Activated T-cell treated with anti-CD3 and anti-CD28 coated beads for 1 hour (primary cell): ENCODE results near the gene ZNF536.
"Not testable (repeated sequence)": the region's sequence is repeated elsewhere in the genome, so short reads cannot be mapped to it uniquely, and the experiment has no call there.

ENCODE experiments used
- DNase-seq: peaks from one replicate; pipeline ENCODE4 v3.0.0-alpha.2; 2020; ENCODE audit warnings: low read depth

Gene ZNF536

DNA sequence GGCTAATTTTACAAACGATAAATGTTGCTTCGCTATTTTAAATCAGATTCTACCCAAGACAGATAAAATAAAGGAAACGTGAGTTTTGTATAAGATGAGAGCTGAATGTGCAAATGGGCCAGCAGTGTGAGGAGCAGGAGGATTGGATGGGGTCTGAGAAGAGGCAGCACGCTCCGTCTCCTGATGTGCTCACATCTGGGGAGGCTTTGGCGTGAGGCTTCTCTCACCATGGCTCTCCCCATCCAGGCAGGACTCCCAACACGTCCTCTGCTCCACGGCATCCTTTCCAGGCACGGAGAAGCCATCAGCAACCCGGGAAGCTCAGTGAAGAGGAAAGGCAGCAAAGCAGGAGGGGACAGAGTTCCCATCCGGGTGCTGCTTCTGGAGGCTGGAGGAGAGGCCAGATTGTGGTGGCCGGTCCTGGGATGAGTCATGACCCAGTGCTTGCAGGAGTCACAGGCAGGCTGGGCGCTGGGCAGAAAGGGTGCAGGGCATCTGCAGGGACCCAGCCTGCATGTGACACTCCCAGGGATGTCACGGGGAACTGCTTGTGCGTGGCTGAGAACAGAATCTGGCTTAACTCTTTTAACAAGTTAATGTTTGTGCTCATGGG is 47.5 kb downstream of the ZNF536 start:
- DNase-seq, result no peak

DNA sequence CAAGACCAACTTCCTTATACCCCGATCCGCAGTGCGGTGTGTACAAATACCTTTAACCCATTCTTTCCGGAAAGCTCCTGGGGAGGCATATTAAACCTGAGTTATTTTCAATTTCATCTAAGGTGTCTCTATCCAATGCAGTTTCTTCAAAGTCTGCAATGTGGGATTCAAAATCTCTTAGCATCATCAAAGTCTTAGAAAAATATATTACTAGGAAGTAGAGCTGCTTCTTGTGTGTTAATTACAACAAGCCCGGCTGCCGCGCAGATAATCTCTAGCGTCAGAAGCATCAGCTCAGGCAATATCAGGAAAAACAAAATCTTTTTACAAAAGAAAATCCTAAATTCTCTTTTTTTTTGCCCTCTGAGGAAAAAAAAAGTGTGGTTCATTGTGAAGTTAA is 48.1 kb downstream of the ZNF536 start:
- no peak for DNase-seq

DNA sequence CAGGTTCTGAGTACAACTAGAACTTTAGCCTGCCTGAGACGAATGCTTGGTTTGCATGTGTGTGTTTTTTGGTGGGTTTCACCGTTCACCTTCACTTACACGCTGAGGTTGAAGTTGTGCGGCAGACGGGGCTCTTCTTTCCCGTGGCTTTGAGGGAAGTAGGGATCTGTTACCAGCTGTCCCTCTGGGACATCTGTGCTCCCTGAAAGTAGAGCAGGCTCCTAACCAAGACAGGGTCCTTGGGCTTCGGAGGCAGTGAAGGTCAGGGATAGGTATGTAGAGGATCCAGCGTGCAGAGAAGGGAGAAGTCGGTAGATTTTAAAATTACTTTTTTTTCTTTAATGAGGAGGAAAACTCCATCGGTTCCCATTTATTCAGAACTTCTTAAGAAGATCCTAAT is 48.7 kb downstream of the ZNF536 start:
- no peak for DNase-seq

DNA sequence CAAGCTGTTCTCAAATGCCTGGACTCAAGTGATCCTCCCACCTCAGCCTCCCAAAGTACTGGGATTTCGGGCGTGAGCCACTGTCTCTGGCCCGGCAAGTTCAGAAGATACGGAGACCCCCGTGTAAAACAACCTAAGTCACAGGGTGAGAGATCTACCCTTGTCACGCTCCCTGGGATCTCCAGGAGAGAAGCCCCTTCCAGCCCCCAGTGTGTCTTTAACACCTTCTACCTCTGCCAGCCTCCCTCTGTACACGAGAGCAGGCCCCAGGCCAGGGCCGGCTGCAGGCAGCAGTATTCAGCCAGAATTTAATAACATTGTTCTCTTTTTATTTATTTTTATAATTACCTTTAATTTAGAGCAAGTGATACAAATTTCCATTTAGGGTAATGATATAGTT is 49.4 kb downstream of the ZNF536 start:
- DNase-seq, result no peak

DNA sequence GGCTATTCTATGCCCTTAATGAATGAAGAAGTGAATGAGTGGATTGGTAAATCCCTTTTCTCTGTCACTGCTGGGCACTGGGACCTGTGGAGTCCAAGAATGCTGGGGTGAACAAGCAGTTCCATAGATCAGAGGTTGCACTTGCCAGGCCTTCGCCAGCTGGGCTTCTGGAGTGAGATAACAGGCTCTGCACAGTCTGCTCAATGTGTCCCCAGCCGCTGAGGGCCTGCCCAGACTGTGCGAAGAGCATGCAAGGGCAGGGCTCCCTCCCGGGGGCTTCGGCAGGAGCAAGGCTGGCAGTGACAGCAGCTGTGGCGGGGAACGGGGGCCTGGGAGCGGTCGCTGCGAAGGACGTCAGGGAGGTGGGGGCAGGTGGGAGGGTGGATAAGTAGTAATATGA is 51.3 kb downstream of the ZNF536 start:
- DNase-seq, result no peak

DNA sequence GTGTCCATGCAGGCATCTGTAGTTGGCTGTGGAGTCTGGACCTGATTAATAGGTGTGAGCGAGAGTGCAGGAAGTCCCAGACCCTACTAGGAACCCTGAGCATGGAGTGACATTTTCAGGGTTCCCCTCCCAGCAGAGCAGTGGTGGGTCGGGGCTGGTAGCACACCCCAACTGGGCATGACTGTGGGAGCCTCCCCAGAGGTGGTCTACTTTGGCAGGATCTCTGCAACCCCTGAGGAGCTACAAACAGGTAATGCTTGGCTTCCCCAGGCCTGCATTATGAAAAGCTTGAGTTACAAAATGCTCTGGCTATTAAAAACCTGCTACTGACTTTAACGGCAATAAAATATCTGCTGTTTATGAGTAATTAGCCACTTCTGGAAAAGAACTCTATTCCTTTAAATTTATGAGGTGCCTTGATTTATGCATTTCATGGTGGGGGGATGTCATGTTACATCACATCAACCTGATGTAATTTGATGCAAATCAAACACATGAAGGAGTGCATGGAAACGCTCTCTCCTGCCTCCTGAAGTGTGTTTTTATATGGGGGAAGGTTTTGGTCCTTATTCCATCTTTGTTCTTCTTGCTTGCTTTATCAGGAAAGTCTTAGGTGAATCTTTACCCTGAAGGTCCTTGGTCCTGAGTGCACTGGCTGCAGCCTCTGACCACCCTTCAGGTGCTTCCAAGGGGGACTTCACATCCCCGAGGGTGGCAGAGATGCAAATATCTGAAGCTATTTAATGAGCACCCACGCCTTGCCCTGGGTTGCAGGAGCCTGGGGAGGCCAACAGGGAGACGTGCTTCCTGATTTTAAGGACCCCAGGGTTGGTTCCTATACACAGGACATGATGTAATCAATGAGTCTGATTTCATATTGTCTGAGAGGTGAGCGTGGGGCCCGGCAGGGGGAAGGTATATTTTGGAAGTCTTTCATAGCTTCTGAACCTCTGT is 54.0 kb downstream of the ZNF536 start:
- no peak for DNase-seq

DNA sequence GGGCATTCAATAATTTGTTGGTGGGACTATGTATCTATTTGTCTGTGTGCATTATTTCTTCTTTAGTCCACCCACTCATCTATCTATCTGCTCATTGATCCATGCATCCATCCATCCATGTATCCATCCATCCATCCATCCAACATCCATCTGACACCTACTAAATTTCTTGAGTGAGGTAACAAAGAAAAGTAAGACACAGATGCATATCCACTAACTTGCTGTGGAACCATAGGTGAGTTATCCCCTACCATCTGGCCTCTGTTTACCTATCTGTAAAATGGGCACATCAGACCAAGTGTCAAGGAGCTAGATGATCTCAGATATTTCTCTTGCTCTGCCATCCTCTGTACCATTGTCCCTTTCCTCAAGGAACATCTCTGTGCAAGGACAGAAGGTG is 54.7 kb downstream of the ZNF536 start:
- DNase-seq, result no peak

DNA sequence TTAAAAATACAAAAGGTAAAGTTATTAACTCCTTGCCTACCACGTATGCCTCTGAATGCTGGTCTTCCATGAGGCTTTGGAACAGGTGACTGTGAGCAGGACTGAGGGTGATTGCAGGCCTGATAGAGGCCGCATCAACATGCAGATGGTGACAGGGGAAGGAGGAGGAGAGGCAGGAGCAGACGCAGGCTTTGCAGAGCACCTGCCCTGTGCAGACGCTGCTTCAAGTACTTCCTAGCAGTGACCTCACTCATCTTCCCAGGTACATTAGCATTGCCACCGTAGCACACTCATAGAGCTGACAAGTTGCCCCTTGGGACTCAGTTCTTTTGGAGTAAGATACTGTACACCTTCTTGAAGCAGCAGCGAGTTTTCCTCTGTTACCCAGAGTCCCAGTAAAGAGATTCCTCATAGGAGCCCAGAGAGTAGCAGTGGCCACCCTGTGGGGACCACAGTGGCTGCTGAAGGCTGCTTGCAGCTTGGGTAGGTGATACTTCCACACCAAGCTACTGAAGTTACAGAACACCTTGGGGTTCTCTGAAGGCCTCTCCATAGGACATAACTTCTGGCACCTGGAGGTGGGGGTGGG is 56.0 kb downstream of the ZNF536 start:
- DNase-seq, result no peak

DNA sequence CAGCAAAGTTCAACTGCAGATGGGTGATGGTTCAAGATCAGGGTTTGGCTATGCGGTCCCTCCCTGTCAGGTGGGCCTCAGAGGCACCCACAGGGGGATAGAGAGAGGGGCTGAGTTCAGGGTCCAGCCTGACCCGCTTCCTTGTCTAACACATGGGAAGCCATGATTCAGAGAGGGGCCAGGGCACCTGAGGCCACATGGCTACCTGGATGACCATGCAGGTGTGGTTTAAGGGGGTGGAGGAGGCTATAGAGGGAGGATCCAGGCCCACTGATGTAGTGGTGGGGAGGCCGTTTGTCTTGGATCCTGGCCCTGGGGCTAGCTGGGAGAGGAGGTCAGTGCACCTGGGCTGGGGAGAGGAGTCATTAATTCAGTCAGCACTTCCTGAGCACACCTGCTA is 56.7 kb downstream of the ZNF536 start:
- DNase-seq, result no peak

DNA sequence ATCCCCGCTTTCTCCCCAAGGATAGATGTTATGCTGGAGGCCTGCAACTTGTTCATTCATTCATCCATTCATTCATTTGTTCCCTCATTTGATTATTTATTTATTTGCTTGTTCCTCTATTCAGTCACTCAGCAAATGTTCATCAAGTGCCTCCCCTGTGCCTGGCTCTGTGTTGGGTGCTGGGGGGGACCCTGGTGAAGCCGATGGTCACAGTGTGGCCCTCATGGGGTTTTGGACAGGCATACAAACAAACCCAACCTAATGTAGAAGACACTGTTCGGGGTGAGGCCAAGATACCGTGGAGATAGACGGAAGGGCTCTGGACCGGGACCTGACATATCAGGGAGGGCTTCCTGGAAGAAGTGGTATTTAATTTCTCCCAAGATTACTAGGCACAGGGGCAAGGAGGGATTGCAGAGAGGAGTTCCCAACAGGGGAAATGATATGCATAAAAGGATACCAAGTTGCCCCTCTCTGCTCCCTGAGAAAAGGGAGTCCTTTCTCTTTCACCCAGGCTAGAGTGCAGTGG is 58.1 kb downstream of the ZNF536 start:
- no peak for DNase-seq

DNA sequence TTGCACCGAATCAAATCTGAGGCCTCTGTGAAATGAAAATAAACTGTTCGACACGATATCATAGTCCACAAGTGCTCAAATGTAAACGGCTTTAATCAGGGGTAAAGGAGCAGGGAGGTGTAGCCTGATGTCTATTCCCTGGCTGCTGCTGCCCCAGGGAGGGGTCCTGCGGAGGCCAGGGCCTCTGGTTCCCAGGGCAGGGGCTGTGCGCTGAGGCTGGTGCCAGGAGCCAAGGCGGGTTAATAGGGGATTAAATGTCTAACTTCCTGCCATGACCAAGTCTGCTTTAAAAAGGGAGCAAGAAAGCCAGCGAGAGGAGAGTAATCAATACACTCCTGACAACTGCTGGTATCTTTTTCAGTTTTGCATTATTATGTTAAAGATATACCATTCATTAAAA is 59.4 kb downstream of the ZNF536 start:
- DNase-seq, result no peak

DNA sequence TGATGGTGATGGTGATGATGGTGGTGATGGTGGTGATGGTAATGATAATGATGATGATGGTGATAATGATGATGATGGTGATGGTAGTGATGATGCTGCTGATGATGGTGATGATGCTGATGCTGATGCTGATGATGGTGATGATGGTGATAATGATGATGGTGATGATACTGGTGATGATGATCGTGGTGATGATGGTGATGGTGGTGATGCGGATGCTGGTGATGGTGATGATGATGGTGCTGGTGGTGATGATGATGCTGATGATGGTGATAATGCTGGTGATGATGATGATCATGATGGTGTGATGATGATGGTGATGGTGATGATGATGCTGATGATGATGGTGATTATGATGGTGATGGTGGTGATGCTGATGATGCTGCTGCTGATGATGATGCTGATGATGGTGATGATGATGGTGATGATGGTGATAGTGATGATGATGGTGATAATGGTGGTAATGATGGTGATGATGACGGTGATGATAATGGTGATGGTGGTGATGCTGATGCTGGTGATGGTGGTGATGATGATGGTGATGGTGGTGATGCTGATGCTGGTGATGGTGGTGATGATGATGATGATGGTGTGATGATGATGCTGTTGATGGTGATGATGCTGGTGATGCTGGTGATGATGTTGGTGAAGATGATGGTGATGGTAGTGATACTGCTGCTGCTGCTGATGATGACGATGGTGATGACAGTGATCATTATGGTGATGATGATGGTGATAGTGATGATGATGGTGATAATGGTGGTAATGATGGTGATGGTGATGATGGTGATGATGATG is 62.8 kb downstream of the ZNF536 start:
- no peak for DNase-seq

DNA sequence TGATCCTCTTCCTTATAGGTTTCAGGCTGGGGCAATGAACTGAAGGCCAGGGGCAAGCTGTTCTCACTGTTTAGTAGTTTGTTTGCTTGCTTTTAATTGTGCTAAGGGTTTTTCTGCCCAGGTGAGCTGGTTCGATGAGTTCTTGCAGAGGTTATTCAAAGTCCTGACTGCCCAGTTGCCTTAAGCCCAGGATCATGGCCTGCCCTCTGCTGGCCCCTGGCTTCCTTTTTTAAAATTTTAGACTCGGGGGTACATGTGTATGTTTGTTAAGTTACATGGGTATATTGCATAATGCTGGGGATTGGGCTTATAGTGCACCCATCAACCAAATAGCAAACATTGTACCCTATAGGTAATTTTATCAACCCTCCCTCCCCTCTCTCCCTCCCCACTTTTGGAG is 65.7 kb downstream of the ZNF536 start:
- no peak for DNase-seq

DNA sequence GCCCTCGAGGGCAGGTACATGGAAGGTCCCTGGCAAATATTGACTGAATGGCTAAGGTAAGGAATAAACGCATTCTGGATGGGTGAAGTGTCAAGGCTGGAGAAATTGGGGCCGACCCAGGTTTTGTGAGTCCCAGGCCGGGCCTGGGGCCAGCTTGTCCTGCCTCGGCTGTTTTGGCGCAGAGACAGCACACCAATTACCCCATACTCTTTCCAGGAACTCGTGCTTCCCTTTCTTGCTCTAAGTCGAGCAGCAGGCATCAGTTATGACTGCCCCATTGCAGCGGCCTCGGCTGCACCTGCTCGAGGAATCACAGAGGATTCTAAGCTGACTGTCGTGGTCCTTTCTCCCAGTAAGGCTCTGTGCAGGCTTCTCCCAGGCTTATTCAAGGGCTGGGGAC is 67.1 kb downstream of the ZNF536 start:
- DNase-seq, result no peak

DNA sequence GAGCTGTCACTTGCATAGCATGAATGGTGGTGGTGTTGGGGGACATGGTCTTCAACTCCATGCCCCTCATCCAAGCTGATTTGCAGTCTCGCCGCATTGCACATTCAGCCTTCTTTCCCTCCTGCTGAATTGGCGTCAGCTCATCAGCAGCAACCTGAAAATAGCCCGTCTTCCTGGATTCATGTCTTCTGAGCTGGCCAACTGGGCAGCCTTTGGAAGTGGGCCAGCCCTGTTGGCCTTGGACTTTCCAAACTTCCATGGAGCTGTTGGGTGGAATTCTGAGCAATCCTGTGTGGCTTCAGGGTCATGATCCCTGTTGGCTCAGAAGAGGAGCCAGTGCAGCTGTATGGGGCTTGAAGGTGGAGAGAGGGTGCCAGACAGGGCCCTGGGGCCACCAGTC is 68.8 kb downstream of the ZNF536 start:
- DNase-seq, result no peak

DNA sequence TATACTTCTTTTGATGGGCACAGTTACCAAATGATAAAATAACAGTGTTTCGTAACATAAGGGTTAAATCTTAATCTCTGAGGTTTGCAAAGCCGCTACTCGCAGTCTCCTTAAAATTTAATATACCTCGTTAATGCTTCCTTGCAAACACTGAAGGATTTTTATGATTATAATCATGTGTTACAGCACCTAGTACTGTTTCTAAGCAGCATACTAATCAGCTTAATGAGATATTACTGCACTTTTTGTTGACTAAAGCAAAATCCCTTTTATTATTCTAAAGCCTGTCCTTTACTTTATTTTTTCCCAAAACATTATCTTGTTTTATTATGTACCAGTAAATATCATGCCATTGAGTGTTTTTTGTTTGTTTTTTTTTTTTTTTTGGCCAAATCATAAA is 70.5 kb downstream of the ZNF536 start:
- DNase-seq, result no peak

DNA sequence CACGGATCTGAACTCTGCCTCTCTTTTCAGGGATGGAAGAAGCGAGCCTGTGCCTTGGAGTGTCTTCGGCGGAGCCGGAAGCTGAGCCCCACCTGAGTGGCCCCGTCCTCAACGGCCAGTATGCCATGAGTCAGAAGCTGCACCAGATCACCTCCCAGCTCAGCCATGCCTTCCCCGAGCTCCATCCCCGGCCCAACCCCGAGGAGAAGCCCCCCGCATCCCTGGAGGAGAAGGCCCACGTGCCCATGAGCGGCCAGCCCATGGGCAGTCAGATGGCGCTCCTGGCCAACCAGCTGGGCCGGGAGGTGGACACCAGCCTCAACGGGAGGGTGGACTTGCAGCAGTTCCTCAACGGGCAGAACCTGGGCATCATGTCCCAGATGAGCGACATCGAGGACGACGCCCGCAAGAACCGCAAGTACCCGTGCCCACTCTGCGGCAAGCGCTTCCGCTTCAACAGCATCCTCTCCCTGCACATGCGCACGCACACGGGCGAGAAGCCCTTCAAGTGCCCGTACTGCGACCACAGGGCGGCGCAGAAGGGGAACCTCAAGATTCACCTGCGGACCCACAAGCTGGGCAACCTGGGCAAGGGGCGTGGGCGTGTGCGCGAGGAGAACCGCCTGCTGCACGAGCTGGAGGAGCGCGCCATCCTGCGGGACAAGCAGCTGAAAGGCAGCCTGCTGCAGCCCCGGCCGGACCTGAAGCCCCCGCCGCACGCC is 71.5 kb downstream of the ZNF536 start:
- DNase-seq, result no peak

DNA sequence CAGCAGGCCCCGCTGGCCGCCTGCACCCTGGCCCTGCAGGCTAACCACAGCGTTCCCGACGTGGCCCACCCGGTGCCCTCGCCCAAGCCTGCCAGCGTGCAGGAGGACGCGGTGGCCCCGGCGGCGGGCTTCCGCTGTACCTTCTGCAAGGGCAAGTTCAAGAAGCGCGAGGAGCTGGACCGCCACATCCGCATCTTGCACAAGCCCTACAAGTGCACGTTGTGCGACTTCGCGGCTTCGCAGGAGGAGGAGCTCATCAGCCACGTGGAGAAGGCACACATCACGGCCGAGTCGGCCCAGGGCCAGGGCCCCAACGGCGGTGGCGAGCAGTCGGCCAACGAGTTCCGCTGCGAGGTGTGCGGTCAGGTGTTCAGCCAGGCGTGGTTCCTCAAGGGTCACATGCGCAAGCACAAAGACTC is 72.1 kb downstream of the ZNF536 start:
- no peak for DNase-seq

DNA sequence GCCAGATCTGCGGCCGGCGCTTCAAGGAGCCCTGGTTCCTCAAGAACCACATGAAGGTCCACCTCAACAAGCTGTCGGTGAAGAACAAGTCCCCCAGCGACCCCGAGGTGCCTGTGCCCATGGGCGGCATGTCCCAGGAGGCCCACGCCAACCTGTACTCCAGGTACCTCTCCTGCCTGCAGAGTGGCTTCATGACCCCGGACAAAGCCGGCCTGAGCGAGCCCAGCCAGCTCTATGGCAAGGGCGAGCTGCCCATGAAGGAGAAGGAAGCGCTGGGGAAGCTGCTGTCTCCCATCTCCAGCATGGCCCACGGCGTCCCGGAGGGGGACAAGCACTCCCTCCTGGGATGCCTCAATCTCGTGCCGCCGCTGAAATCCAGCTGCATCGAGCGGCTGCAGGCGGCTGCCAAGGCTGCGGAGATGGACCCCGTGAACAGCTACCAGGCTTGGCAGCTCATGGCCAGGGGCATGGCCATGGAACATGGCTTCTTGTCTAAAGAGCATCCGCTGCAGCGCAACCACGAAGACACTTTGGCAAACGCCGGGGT is 72.6 kb downstream of the ZNF536 start:
- DNase-seq, result no peak

DNA sequence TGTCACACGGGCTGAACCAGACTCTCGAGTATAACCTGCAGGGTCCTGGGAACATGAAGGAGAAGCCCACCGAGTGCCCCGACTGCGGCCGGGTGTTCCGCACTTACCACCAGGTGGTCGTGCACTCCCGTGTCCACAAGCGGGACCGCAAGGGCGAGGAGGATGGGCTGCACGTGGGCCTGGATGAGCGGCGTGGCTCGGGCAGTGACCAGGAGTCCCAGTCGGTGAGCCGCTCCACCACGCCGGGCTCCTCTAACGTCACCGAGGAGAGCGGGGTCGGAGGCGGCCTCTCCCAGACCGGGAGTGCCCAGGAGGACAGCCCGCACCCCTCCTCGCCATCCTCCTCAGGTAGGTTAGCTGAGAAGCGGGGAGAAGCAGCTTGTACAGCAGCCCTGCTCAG is 73.2 kb downstream of the ZNF536 start:
- no peak for DNase-seq

DNA sequence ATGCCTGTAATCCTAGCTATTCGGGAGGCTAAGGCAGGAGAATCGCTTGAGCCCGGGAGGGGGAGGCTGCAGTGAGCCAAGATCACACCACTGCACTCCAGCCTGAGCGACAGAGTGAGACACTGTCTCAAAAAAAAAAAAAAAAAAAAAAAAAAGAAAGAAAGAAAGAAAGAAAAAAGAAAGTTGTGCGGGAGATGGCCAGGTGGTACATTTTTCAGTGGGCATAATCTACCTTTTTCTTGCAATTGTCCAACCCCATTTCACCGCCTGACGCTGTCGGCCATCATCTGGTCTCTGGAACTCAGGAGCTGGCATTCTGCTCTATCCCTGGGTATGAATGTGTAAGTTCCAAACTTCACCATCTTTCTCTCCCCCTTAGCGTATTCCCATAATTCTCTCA is 73.9 kb downstream of the ZNF536 start:
- DNase-seq, result not testable (repeated sequence)
